ENCODE results near the gene IQCF5. TPM values are rescaled to one million over a fixed set of nuclear protein-coding genes. Genes with fewer than 3 reads are reported as not detected.

The IQCF5 gene
- polyA plus RNA-seq (2012; rRNA removed) = not detected in 2 replicates
- not detected in 2 replicates for polyA plus RNA-seq (2012; cell fraction: cytosol; rRNA removed)
- polyA plus RNA-seq (2012; cell fraction: nucleus; rRNA removed) = not detected in 2 replicates

- no peaks in the 10 kb centered on the region for H3K9me3 ChIP-seq
- 69% methylated on average over 4 of the region's 4 CpGs for WGBS (ENCODE audit: low lambda C conversion rate)
- H3F3A ChIP-seq (replicated peaks; ENCODE audit: insufficient read depth) = no peaks in the 10 kb centered on the region
- H3K4me1 ChIP-seq (ENCODE audit: control insufficient read depth in 1 of 2, insufficient read depth in 2 of 2, low read depth in 1 of 2, low read length in 1 of 2) = no peaks in the 10 kb centered on the region
- ChIA-PET CTCF (interaction anchor here (1.0 to 1.5 kb wide), 2 partner anchors 29 to 206 kb away, joined by 3 read pairs; no protein-coding TSS in a partner anchor), POLR2A (no interaction called here)
- no peaks in the 10 kb centered on the region for H3K27me3 ChIP-seq (ENCODE audit: insufficient read depth)
- no peak for TF ChIP-seq GABPA (IDR thresholded peaks at IDR 0.05; ENCODE audit: low read depth)
- no peak for TF ChIP-seq MEF2A (IDR thresholded peaks at IDR 0.05; ENCODE audit: borderline replicate concordance, low read depth)
- no peak for TF ChIP-seq FOXJ3 (CRISPR knock-in tag; IDR thresholded peaks at IDR 0.05)
- TF ChIP-seq, protein P1, sequence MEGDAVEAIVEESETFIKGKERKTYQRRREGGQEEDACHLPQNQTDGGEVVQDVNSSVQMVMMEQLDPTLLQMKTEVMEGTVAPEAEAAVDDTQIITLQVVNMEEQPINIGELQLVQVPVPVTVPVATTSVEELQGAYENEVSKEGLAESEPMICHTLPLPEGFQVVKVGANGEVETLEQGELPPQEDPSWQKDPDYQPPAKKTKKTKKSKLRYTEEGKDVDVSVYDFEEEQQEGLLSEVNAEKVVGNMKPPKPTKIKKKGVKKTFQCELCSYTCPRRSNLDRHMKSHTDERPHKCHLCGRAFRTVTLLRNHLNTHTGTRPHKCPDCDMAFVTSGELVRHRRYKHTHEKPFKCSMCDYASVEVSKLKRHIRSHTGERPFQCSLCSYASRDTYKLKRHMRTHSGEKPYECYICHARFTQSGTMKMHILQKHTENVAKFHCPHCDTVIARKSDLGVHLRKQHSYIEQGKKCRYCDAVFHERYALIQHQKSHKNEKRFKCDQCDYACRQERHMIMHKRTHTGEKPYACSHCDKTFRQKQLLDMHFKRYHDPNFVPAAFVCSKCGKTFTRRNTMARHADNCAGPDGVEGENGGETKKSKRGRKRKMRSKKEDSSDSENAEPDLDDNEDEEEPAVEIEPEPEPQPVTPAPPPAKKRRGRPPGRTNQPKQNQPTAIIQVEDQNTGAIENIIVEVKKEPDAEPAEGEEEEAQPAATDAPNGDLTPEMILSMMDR (IDR thresholded peaks at IDR 0.05) = no peak
- no peak for TF ChIP-seq CHD2 (IDR thresholded peaks at IDR 0.05; ENCODE audit: low read length, partially characterized antibody)
- no peak for TF ChIP-seq MXI1 (IDR thresholded peaks at IDR 0.05; ENCODE audit: low read depth, low read length)
- TF ChIP-seq JUND (IDR thresholded peaks at IDR 0.05) = no peak
- TF ChIP-seq, protein P2, sequence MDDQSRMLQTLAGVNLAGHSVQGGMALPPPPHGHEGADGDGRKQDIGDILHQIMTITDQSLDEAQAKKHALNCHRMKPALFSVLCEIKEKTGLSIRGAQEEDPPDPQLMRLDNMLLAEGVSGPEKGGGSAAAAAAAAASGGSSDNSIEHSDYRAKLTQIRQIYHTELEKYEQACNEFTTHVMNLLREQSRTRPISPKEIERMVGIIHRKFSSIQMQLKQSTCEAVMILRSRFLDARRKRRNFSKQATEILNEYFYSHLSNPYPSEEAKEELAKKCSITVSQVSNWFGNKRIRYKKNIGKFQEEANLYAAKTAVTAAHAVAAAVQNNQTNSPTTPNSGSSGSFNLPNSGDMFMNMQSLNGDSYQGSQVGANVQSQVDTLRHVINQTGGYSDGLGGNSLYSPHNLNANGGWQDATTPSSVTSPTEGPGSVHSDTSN (IDR thresholded peaks at IDR 0.05) = no peak
- no peak for DNase-seq
- H3K4me2 ChIP-seq = no peak within 1 kb of the TSS
- H3K4me3 ChIP-seq (ENCODE audit: low read depth in 2 of 2, low read length in 1 of 2) = no peak within 1 kb of the TSS
- no peak within 1 kb of the TSS for H2AFZ ChIP-seq (ENCODE audit: low read depth)
- no peak within 1 kb of the TSS for H3K27ac ChIP-seq (ENCODE audit: low read depth in 2 of 2, low read length in 1 of 2)
- H4K20me1 ChIP-seq (ENCODE audit: insufficient read depth) = no peaks in the 10 kb centered on the region
- no peaks in the 10 kb centered on the region for H3K79me2 ChIP-seq (ENCODE audit: insufficient read depth)
- H3K36me3 ChIP-seq (replicated peaks in 1 of 2; ENCODE audit: control insufficient read depth in 1 of 2, insufficient read depth in 2 of 2, low read length in 1 of 2) = no peaks in the 10 kb centered on the region
- H3K9ac ChIP-seq = no peak within 1 kb of the TSS
- no peaks in the 10 kb centered on the region for H3K9me2 ChIP-seq
These were observed at the start of gene IQCF5 for GRCh38 chr3:51875501-51875900. IQCF5 (minus strand) TSS chr3:51875601; CDS start chr3:51875531, 70 bp downstream.

DNA sequence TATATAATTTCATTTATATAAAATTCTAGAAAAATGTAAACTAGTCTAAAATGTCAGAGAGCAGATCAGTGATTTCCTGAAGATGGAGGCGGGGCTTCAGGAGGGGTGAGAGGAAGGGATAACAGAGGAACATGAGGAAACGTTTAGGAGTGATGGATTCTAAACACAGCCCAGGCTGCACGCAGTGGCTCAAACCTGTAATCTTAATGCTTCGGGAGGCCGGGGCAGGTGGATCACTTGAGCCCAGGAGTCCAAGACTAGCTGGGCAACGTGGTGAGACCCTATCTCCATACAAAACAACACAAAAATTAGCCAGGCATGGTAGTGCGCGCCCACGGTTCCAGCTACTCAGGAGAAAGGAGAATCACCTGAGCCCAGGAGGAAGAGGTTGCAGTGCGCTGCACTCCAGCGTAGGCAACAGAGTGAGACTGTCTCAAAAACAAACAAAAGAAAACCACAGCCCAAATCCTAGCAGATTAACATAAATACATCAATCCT is 45.7 kb upstream of the IQCF5 start:
- no peaks in the 10 kb centered on the region for H3F3A ChIP-seq (replicated peaks; ENCODE audit: insufficient read depth)
- no peak for DNase-seq
- no peaks in the 10 kb centered on the region for H4K20me1 ChIP-seq (ENCODE audit: insufficient read depth)
- ChIA-PET CTCF (interaction anchor here (2.0 kb wide), 1 partner anchor 202 kb away, joined by 7 read pairs; no protein-coding TSS in a partner anchor), POLR2A (no interaction called here)
- no peak overlapping the region for H3K4me2 ChIP-seq
- no peaks in the 10 kb centered on the region for H3K4me1 ChIP-seq (ENCODE audit: control insufficient read depth in 1 of 2, insufficient read depth in 2 of 2, low read depth in 1 of 2, low read length in 1 of 2)
- H2AFZ ChIP-seq (ENCODE audit: low read depth) = no peak overlapping the region
- no peak overlapping the region for H3K27ac ChIP-seq (ENCODE audit: low read depth in 2 of 2, low read length in 1 of 2)
- peaks cover 2% of the 10 kb centered on the region; the same call in 1 of the 2 replicates for H3K27me3 ChIP-seq (ENCODE audit: insufficient read depth)
- H3K9me2 ChIP-seq = no peaks in the 10 kb centered on the region
- WGBS (ENCODE audit: low lambda C conversion rate) = 65% methylated on average over 11 of the region's 11 CpGs
- no peaks in the 10 kb centered on the region for H3K79me2 ChIP-seq (ENCODE audit: insufficient read depth)
- H3K9me3 ChIP-seq = no peaks in the 10 kb centered on the region
- no peaks in the 10 kb centered on the region for H3K36me3 ChIP-seq (replicated peaks in 1 of 2; ENCODE audit: control insufficient read depth in 1 of 2, insufficient read depth in 2 of 2, low read length in 1 of 2)
- no peak overlapping the region for H3K4me3 ChIP-seq (ENCODE audit: low read depth in 2 of 2, low read length in 1 of 2)
- no peak overlapping the region for H3K9ac ChIP-seq
- TF ChIP-seq, protein P3, sequence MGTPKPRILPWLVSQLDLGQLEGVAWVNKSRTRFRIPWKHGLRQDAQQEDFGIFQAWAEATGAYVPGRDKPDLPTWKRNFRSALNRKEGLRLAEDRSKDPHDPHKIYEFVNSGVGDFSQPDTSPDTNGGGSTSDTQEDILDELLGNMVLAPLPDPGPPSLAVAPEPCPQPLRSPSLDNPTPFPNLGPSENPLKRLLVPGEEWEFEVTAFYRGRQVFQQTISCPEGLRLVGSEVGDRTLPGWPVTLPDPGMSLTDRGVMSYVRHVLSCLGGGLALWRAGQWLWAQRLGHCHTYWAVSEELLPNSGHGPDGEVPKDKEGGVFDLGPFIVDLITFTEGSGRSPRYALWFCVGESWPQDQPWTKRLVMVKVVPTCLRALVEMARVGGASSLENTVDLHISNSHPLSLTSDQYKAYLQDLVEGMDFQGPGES (IDR thresholded peaks at IDR 0.05; ENCODE audit: low read depth, low read length) = no peak
- TF ChIP-seq RAD21 (IDR thresholded peaks at IDR 0.05; ENCODE audit: low read length) = no peak
- no peak for TF ChIP-seq FOXM1 (IDR thresholded peaks at IDR 0.05; ENCODE audit: low read depth)
- TF ChIP-seq EZH2phosphoT487 (IDR thresholded peaks at IDR 0.05; ENCODE audit: borderline replicate concordance, low read depth) = no peak
- TF ChIP-seq GABPA (IDR thresholded peaks at IDR 0.05; ENCODE audit: low read depth) = no peak
- TF ChIP-seq CHD2 (IDR thresholded peaks at IDR 0.05; ENCODE audit: low read length, partially characterized antibody) = no peak
- no peak for TF ChIP-seq FOSL2 (IDR thresholded peaks at IDR 0.05; ENCODE audit: borderline replicate concordance, low read depth)
- no peak for TF ChIP-seq SIN3A (IDR thresholded peaks at IDR 0.05; ENCODE audit: borderline replicate concordance, low read depth, low read length)
- no peak for TF ChIP-seq EP300 (IDR thresholded peaks at IDR 0.05; ENCODE audit: borderline replicate concordance in 1 of 2, low read depth in 1 of 2, low read length in 1 of 2)
- TF ChIP-seq USF2 (IDR thresholded peaks at IDR 0.05; ENCODE audit: borderline replicate concordance, low read depth, low read length) = no peak
- TF ChIP-seq ELF1 (IDR thresholded peaks at IDR 0.05) = no peak
- TF ChIP-seq, protein P1 (IDR thresholded peaks at IDR 0.05) = no peak
- no peak for TF ChIP-seq USF1 (IDR thresholded peaks at IDR 0.05; ENCODE audit: borderline replicate concordance, low read depth)
- TF ChIP-seq YY1 (IDR thresholded peaks at IDR 0.05; ENCODE audit: low read depth) = no peak
